Medulla oblongata (tissue), 1 donor: ENCODE results near the gene NAT16.
"Not testable (repeated sequence)": the region's sequence is repeated elsewhere in the genome, so short reads cannot be mapped to it uniquely, and the experiment has no call there.

Source experiments
- DNase-seq: peaks from one replicate; pipeline ENCODE4 v3.0.0-alpha.2; 2015; ENCODE audit errors: extremely low spot score

Gene NAT16

GRCh38 chr7:101156866-101157589 lies 23.1 kb downstream of the NAT16 start:
- no peak for DNase-seq

GRCh38 chr7:101156277-101156676 lies 23.8 kb downstream of the NAT16 start:
- no peak for DNase-seq

DNA sequence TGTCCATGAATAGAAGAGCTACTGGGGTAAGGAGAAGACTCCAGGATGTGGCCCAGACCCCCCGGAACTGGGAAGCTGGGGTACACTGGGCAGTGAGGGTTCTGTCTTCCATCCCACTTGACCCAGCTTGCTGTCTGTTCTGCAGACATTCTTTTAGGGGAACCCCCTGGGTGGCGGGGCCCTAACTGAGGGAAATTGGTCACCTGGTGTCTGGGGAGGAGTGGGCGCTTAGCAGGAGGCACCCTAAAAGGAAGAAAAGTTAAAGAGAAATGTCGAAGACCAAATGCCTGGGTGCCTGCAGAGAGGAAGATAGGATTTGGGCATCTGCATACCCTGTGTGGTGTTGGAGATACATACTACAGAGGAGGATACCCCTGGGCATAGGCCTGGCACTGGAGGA lies 24.8 kb downstream of the NAT16 start:
- no peak for DNase-seq

DNA sequence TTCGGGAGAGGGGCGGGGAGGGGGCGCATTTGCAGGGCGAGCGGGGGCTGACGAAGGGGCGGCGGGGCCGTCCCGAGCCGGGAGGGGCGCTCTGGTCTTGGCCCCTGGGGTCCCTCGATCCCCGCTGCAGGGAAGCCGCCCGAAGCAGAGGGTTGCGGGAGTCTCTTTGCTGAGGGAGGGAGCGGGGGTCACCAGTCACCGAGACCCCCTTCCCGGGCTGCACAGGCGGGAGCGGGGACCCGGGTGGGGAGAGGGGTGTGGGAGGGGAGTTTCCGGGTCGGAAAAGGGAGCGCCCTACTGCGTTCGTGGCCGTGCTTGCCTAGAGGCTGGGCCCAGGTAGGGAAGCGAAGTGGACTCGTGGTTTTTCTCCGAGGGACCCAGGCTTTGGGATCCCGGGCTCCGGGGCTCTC lies 25.4 kb downstream of the NAT16 start:
- no peak for DNase-seq

- DNase-seq, result peak; percentile 95
Observed at GRCh38 chr7:101153969-101154692, 26.0 kb downstream of the NAT16 start, which contains the start of gene AP1S1. Gene AP1S1, plus strand, starts transcription at chr7:101154476. Its CDS starts 39 bp downstream, at chr7:101154515.

- DNase-seq, result no peak
Observed at GRCh38 chr7:101151908-101152651, 28.0 kb downstream of the NAT16 start.

GRCh38 chr7:101140746-101141382 lies 39.2 kb downstream of the NAT16 start:
- DNase-seq, result no peak

DNA sequence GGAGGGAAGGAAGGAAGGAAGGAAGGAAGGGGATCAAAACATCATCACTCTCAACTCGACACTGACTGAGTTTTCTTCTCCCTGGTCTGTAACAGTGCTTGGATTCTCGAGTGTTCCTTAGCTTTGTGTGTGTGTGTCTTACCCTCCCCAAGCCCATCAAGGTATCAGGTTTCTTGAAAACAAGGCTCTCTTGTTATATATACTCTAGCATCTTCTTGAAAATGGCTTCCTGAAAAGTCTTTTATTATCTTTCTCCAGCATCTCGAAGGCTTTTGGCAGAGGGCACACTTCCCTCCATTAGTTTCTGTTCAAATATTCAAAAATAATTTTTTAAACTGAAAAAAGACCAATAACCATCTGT lies 39.8 kb downstream of the NAT16 start:
- DNase-seq, result no peak

DNA sequence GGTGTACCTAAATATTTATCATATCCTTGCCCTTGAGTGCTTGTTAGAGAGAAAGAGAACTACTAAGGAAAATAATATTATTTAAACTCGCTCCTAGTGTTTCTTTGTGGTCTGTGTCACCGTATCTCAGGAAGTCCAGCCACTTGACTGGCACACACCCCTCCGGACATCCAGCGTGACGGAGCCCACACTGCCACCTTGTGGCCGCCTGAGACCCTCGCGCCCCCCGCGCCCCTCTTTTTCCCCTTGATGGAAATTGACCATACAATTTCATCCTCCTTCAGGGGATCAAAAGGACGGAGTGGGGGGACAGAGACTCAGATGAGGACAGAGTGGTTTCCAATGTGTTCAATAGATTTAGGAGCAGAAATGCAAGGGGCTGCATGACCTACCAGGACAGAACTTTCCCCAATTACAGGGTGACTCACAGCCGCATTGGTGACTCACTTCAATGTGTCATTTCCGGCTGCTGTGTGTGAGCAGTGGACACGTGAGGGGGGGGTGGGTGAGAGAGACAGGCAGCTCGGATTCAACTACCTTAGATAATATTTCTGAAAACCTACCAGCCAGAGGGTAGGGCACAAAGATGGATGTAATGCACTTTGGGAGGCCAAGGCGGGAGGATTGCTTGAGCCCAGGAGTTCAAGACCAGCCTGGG lies 41.8 kb downstream of the NAT16 start:
- DNase-seq, result no peak

GRCh38 chr7:101137651-101138212 lies 42.4 kb downstream of the NAT16 start:
- no peak for DNase-seq

GRCh38 chr7:101134399-101134980 lies 45.6 kb downstream of the NAT16 start:
- no peak for DNase-seq

DNA sequence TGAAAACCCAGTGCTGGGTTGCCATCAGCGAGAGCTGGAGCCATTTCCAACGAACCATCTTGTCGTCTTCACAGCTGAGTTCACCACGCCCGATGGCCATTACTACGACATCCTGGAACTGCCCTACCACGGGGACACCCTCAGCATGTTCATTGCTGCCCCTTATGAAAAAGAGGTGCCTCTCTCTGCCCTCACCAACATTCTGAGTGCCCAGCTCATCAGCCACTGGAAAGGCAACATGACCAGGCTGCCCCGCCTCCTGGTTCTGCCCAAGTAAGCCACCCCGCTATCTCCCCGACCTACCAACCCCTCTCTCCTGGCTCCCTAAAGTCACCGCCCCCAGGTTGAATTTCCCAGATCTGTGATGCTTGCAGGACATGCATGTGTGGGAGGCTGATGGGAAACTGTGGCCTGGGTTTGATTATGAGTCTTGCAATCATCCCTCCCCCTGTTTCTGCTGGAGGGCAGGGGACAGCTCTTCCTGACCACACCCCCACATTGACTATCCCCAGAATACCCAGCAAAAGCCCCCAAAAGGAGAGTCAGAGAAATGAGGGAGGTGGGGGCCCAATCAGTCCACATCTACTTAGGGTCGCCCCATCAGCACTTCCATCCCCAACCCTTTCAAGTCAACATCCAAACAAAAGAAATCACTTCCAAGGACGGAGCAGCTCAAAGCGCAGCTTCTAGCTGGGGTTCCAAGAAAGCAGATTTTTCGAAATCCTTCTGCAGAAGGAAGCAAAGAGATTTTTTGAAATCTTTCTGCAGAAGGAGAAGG lies 46.3 kb downstream of the NAT16 start:
- DNase-seq, result no peak

- DNase-seq, result not testable (repeated sequence)
Observed at GRCh38 chr7:101132626-101133600, 47.2 kb downstream of the NAT16 start.

GRCh38 chr7:101129603-101130117 lies 50.4 kb downstream of the NAT16 start:
- DNase-seq, result no peak

- DNase-seq, result no peak
Observed at GRCh38 chr7:101128040-101128834, 51.9 kb downstream of the NAT16 start.

DNA sequence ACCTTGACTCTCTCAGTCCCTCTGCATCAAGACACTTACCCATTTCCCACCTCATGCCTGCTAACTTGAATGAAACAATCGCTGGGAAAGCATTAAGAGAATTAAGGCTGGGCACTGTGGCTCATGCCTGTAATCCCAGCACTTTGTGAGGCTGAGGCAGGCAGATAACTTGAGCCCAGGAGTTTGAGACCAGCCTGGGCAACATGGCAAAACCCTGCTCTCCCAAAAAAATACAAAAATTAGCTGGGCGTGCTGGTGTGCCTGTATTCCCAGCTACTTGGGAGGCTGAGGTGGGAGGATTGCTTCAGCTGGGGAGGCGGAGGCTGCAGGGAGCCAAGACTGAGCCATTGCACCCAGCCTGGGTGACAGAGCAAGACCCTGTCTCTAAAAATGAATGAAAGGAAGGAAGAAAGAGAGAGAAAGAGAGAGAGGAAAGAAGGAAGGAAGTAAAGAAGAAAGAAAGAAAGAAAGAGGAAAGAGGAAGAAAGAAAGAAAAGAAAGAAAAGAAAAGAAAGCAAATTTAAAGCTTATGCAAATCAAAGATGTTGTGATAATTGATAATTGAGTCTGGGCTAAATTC lies 52.5 kb downstream of the NAT16 start:
- DNase-seq, result no peak
